ENCODE data around the gene PDCD6IP.
"Not testable (repeated sequence)": the region's sequence is repeated elsewhere in the genome, so short reads cannot be mapped to it uniquely, and the experiment has no call there.

PDCD6IP gene

DNA sequence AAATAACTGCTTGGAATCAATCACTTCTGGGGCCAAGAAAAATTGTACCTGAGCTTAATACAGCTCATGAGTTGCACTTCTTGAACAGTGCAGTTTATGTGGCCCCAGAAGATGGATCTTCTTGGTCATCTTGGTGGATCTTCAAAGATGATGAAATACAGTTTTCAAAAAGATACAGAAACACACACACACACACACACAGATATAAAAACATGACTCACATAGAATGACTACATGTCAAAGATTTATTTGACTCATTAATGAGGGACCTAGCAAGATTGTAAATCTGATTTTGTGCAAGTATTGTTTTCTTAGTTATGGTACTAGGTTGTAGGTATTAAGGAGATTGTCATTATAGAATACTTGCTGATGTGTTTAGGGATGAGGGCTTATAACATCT lies 32.6 kb downstream of the PDCD6IP start:
- no peak for TF ChIP-seq CTCF (IDR thresholded peaks at IDR 0.05; ENCODE audit: insufficient read depth, low read depth, low read length, missing control alignments)

GRCh38 chr3:33833408-33834095 lies 35.1 kb downstream of the PDCD6IP start:
- H3K4me3 ChIP-seq (ENCODE audit: low read length), result no peak overlapping the region
- TF ChIP-seq CTCF (IDR thresholded peaks at IDR 0.05; ENCODE audit: insufficient read depth, low read depth, low read length, missing control alignments), result no peak
- DNase-seq (ENCODE audit: low read depth), result no peak

More for the DNA sequence above, 32.6 kb downstream of the PDCD6IP start:
- peak; percentile 50 for DNase-seq (ENCODE audit: low read depth)
- no peak overlapping the region for H3K4me3 ChIP-seq (ENCODE audit: low read length)

DNA sequence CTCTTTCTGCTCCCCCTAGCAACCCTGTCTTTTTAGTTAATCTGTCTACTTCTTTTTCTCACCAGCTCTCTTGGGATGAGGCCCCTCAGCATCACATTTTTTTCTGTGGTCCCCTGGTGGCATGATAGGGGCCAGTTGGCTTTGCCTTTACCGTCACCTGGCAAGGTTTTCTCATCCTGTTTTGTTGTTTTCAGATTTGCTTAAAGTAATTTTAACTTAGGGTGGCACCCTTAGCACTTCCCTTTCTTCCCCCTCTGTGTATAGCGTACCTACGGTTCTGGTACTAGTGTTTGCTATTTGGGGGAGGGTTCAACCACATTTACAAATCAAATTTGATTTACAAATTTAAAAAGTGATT lies 35.6 kb downstream of the PDCD6IP start:
- no peak overlapping the region for H3K4me3 ChIP-seq (ENCODE audit: low read length)
- no peak for TF ChIP-seq CTCF (IDR thresholded peaks at IDR 0.05; ENCODE audit: insufficient read depth, low read depth, low read length, missing control alignments)
- DNase-seq (ENCODE audit: low read depth), result no peak

- not testable (repeated sequence) for DNase-seq (ENCODE audit: low read depth); H3K4me3 ChIP-seq (ENCODE audit: low read length)
These were observed 38.8 kb downstream of the PDCD6IP start for GRCh38 chr3:33837182-33837581.

- H3K4me3 ChIP-seq (ENCODE audit: low read length), result no peak overlapping the region
- DNase-seq (ENCODE audit: low read depth), result no peak
- TF ChIP-seq CTCF (IDR thresholded peaks at IDR 0.05; ENCODE audit: insufficient read depth, low read depth, low read length, missing control alignments), result no peak
These were observed 40.9 kb downstream of the PDCD6IP start for GRCh38 chr3:33839283-33839682.

DNA sequence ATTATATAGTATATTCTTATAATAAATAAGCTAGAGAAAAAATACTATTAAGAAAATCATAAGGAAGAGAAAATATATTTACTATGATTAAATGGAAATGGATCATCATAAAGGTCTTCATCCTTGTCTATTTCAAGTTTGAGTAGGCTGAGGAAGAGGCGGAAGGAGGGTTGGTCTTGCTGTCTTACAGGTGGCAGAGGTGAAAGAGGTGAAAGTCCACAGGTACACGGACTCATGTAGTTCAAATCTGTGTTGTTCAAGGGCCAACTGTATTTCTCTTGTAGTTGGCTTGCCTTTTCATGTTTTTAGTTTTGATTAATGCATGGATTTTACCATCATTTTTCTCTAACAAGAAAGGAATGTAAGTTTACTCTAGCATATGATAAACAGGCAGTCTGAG lies 41.7 kb downstream of the PDCD6IP start:
- no peak for DNase-seq (ENCODE audit: low read depth)
- no peak for TF ChIP-seq CTCF (IDR thresholded peaks at IDR 0.05; ENCODE audit: insufficient read depth, low read depth, low read length, missing control alignments)
- H3K4me3 ChIP-seq (ENCODE audit: low read length), result no peak overlapping the region

DNA sequence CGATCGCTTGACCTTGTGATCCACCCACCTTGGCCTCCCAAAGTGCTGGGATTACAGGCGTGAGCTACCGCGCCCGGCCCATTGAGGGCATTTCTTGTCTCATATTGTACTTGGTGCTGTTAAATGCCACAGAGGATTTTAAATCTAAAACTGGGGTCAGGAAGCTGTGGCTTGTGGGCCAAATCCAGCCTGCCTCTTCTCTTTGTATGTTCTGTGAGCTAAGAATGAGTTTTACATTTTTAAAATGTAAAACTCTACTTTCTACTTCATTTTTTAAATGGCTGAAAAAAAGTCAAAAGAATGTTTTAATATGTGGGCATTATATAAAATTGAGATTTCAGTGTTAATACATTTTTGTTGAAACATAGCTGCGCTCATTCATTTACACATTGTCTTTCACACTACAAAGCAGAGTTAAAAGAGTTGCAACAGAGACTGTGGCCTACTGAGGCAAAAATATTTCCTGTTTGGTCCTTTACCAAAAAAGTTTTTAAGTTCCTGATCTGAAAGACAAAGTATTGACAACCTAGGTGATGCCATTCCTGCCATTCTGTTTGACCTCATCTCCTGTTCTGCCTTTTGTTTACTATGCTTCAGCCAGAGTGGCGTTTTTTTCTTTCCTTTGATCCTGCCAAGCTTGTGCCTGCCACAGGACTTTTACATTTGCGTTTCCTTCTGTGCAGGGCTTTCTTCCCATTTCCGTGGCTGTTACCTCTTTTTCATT lies 50.4 kb downstream of the PDCD6IP start:
- H3K4me3 ChIP-seq (ENCODE audit: low read length), result no peak overlapping the region
- no peak for DNase-seq (ENCODE audit: low read depth)
- no peak for TF ChIP-seq CTCF (IDR thresholded peaks at IDR 0.05; ENCODE audit: insufficient read depth, low read depth, low read length, missing control alignments)

GRCh38 chr3:33850599-33850998 lies 52.2 kb downstream of the PDCD6IP start:
- not testable (repeated sequence) for H3K4me3 ChIP-seq (ENCODE audit: low read length); DNase-seq (ENCODE audit: low read depth)

GRCh38 chr3:33855407-33855806 lies 57.0 kb downstream of the PDCD6IP start:
- H3K4me3 ChIP-seq (ENCODE audit: low read length), result not testable (repeated sequence)
- DNase-seq (ENCODE audit: low read depth), result peak; percentile 22
